Esophagus squamous epithelium (tissue), 4 donors: Measurements from ENCODE around the gene CD160.

ENCODE experiments used
- POLR2A ChIP-seq, 4 donors: fragments of 450-650 bp; IDR thresholded peaks; one replicate each; pipeline ENCODE4 v1.6.1; 2017; ENCODE audit warnings: antibody characterized with exemption in 4 of 4, mild to moderate bottlenecking in 4 of 4, moderate library complexity in 3 of 4
- TF ChIP-seq, protein P1 (sequence below), 6 experiments: fragments of 450-650 bp in 4 of 6; fragments of 200-600 bp in 2 of 6; sonication (generic) in 2 of 6; IDR thresholded peaks; one replicate each; pipeline ENCODE4 v1.5.1; 2016 to 2019; ENCODE audit warnings: antibody characterized with exemption in 6 of 6, mild to moderate bottlenecking in 4 of 6, moderate library complexity in 4 of 6

DNA sequence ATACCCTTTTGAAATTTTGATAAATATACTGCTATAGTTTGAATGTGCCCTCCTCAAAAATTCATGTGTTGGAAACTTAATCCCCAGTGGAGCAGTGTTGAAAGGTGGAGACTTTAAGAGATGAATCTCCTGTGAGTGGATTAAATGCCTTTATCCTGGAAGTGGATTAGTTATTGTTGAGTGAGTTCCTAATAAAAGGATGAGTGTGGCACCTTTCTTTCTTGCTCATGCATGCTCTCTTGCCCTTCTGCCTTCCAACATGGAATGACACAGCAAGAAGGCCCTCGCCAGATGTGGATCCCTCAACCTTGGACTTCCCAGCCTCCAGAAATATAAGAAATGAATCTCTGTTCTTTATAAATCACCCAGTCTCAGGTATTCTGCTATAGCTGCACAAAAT, 51.8 kb downstream of the CD160 start:
- TF ChIP-seq, protein P1, sequence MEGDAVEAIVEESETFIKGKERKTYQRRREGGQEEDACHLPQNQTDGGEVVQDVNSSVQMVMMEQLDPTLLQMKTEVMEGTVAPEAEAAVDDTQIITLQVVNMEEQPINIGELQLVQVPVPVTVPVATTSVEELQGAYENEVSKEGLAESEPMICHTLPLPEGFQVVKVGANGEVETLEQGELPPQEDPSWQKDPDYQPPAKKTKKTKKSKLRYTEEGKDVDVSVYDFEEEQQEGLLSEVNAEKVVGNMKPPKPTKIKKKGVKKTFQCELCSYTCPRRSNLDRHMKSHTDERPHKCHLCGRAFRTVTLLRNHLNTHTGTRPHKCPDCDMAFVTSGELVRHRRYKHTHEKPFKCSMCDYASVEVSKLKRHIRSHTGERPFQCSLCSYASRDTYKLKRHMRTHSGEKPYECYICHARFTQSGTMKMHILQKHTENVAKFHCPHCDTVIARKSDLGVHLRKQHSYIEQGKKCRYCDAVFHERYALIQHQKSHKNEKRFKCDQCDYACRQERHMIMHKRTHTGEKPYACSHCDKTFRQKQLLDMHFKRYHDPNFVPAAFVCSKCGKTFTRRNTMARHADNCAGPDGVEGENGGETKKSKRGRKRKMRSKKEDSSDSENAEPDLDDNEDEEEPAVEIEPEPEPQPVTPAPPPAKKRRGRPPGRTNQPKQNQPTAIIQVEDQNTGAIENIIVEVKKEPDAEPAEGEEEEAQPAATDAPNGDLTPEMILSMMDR (IDR thresholded peaks at IDR 0.05) = no peak
- no peak for TF ChIP-seq POLR2A (IDR thresholded peaks at IDR 0.05)
